HG02759 (cell line): ENCODE data around the gene BTBD6.

Experiments used
- ATAC-seq: cut with Tn5 transposase; IDR thresholded peaks from one replicate; pipeline ENCODE4 v1.9.1; 2021; ENCODE audit warnings: mild to moderate bottlenecking, moderate library complexity; ENCODE audit not compliant: unreplicated experiment

BTBD6 gene

DNA sequence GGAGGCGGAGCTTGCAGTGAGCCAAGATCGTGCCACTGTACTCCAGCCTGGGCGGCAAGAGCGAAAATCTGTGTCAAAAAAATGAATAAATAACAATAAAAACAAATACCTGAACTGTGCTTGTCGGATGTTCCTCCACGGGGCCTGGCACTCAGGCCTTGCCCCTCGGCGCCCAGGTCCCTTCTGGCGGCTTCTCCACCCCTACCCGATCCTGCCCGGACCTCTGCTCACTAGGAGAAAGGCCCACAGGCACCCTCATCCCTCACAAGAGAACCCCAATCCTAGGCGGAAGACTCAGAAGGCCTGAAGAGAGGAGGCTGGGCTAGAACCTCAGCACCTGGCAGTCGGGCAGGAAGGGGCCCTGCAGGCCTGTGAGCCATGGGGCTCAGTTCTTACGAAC lies 21.0 kb upstream of the BTBD6 start:
- ATAC-seq: no peak

DNA sequence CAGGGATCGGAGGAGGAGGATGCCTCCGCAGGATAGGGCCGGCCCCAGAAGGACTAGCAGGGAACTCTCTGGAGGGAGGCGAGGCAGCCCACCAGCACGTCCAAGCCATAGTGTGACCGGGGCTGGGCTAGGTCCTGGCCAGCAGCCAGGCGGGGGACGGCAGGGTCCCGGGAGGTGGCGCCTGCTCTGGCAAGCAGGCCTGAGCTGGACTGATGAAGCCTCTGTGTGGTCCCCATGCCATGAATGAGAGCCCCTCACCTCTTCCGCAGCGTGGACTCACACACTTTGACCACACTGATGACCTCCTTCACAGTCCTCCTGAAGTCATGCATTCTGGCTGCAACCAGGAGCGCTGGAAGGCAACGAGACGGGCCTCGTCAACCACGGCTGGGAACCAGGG lies 19.8 kb upstream of the BTBD6 start:
- ATAC-seq: no peak

DNA sequence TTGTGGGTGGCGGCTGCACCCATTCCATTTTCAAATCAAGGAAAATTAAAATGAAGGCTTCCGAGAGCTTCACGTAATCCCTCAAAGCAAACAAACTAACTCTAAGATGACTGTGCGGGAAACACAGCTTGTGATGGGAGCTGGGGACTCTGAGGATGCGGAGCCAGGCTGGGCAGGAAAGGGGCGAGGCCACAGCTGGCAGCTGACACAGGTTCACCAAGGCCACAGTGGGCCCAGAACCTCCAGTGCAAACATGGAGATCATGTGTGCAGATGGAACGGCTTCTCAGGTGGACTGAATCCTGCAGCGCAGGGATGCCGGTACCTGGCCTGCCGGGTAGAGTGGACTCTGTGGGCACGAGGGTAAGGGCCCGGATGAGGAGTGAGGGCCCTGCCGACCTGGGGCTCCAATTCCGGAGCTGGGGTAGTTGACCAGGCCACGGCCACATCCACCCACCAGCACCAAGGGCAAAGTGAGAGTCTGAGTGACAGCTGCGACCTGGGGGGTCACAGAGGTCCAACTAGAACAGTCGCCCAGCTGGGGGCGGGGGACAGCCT lies 19.2 kb upstream of the BTBD6 start:
- ATAC-seq: no peak

DNA sequence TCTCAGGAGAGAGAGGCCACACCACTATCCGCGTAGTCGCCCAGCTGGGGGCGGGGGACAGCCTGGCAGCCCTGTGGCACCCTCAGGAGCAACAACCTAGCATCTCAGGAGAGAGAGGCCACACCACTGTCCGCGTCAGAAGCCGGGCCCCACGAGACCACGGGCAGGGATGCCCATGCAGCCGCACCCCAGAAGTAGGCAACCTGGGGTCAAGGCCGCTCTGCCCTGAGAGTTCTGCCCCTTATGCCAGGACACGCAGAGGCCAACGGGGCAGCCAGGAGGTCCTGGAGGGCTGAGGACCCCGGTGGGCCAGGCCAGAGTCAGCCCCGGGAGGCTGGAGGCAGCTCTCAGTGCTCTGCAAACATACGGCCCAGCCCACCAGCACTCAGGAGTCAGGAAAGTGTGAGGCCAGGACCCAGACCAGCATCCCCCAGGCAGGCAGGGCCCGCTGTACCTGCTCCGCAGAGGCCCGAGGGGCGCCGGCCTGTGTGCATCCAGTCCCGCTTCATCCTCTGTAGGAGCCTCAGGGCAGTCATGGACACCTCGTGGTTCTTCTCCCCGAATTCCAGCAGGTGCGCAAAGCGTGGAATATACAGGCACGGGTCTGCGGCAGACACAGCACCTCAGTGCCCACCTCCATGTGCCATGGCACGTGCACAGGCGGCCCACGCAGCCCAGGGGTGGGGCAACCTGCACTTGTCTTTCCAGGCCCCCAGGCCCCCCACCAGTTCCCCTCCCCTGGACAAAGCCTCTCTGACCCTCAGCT lies 7.3 kb upstream of the BTBD6 start:
- no peak for ATAC-seq

DNA sequence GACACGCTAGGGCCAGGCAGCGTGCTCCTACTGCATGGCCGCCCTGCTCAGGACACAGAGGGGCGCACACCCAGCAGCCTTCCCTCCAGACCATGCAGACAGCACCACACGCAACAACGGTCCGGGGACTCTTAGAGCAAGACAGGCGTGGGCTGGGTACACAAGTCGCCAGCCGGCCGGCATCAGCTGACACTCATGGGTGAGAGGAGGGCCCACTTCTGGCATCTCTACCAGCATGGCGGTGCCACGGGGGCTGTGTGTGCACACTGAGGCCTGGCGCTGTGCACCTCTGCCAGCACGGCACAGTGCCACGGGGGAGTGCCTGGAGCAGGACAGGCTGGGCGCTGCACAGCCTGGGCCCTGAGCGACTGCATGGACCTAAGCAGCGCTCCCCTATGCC lies 6.7 kb upstream of the BTBD6 start:
- no peak for ATAC-seq

DNA sequence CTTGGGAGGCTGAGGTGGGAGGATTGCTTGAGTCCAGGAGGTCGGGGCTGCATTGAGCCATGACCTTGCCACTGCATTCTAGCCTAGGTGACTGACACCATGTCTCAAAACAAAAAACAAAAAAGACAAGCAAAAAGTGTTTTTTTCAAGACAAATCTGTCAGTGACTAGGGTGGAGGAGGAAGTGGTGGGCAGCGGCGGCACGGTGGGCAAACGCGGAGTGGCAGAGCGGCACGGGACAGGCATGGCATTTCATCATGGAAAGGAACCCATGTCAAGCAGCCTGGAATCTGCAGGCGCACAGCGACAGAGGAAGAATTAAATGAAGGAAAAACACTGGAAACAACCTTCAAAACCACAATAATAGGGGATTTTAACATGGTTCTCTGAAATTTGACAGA lies 4.0 kb upstream of the BTBD6 start:
- ATAC-seq: no peak

DNA sequence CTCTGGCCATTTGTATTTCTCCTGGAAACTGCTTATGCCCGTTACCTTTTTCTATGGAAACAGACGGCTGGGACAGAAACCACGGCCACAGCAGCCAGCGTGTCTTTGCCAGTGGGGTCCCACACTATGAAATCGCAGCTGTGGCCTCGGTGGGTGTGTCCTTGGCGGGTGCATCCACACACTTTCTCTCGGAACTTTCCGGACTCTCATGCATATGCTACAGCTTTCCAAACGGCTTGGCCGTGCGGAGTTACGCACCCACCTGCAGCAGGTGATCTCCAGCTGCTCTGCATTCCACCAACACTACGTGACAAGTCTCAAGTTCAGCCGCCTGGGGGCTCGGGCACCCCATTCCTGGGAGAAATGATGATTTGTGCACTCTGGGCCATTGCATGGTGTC lies 1.3 kb upstream of the BTBD6 start:
- ATAC-seq: no peak

DNA sequence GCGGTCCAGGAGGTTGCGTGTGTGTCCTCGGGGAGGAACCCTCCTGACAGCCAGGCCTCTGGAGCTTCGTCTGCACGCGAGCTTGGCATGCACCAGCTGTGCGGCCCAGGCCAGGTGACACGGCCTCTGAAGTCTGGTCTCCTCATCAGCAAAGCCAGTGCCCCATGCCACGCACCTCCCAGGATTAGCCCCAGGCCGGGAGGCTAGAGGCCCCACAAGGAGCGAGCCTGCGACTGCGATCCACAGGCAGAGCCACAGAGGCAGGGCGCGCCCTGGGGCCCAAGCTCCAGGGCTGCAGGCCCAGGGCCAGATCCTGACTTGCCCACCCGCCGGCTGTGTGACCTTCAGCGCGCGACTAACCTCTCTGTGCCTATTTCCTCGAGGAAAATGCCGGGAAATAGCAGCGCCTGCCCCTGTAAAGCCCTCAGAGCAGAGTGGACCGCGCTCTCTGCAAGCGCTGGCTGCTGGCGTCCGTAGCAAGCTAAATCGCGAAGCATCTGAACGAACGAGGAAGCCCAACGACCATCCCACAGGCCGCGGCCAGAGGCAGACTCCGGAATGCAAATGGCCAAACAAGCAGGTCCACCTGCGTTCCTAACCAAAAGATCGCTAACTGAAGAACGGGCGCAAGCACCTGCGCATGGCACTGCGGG lies 492 bp upstream of the BTBD6 start:
- ATAC-seq: no peak

DNA sequence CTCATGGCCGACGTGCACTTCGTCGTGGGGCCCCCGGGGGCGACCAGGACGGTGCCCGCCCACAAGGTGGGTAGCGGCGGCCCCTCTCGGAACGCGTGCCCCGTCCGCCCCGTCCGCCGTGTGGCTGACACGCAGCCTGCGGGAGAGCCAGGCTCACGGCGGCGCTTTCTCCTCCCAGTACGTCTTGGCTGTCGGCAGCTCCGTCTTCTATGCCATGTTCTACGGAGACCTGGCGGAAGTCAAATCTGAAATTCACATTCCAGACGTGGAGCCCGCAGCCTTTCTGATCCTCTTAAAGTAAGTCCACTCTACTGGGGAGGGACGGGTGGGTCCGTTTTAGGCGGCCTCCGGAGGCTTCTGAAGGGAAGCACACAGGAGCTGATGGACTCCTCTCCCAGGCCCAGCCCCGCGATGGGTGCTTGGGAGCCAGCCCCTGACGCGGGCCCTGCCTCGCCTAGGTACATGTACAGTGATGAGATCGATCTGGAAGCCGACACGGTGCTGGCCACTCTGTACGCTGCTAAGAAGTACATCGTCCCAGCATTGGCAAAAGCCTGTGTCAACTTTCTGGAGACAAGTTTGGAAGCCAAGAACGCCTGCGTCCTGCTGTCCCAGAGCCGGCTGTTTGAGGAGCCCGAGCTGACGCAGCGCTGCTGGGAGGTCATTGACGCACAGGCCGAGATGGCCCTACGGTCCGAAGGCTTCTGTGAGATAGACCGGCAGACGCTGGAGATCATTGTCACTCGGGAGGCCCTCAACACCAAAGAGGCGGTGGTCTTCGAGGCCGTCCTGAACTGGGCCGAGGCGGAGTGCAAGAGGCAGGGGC lies 1.1 kb downstream of the BTBD6 start:
- no peak for ATAC-seq

DNA sequence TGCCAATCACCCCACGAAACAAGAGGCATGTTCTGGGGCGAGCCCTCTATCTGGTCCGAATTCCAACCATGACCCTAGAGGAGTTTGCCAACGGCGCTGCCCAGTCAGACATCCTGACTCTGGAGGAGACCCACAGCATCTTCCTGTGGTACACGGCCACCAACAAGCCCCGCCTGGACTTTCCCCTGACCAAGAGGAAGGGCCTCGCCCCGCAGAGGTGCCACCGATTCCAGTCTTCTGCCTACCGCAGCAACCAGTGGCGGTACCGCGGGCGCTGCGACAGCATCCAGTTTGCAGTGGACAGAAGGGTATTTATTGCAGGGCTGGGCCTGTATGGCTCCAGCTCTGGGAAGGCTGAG lies 1.7 kb downstream of the BTBD6 start:
- ATAC-seq: no peak

DNA sequence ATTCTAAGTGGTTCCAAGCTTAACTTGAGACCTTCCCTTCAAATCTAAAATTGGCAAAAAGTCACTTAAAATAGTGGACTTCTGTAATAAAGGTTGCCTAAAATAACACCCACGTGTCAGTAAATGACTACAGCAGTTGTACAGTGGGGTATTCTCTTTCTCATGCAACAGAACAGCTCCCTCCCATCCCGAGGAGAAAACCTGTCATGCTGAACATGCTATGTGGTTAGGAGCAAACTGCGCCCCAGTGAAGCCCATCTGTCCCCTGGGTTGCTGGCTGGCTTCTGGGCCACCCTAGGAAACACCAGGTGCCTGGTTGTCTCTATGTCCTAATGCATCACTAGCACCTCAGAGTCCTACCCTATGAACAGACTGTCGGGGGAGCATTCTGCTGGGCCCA lies 2.7 kb downstream of the BTBD6 start:
- no peak for ATAC-seq

DNA sequence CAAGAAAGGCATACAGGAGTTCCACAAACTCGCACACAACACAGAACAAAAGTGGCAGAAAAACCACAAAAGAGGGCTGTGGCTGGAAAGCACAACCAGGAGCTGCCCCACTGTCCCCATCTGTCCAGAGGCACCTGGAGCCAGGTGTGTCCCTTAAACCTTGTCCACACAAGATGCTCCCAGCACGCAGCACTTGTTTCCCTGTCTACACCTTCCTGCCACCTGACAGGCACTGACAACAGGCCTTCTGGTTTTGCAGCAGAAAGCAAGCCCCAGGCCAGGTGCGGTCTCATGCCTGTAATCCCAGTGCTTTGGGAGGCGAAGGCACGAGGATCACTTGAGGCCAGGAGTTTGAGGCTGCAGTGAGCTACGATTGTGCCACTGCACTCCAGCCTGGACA lies 3.6 kb downstream of the BTBD6 start:
- no peak for ATAC-seq

DNA sequence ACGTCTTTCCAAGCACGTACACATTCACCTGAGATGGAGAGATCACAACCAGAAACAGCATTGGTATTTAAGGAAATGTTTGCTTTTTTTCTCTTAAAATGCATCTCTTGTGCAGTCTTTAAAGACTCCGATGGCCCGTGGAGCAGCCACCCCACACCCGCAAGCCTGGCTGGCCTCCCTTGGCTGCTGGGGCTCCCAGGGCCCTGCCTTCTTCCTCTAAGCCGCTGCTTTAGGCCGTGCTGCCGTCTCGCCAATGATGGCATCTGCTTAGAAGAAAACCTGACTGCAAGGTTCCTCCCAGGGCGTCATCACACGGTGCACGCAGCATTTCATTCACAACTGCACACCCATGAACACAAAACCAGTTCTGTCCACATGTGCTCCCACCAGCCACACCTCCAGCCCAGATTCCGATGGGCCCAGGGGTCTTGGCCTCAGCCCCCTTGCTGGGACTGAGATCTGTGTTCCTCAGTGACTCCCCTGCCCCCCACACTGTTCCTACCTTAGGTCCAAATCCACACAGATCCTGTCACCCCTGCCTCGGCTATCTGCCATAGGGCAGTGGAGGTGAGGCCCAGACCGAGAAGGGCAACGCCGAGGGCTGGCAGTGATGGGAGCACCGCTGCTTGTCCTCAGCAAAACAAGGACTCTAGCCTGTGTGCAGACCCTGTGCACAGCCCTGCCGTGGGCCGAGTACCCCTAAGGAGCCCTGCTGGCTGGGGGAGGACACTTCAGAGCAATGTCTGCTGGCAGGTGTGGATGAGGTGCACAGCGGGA lies 4.4 kb downstream of the BTBD6 start:
- no peak for ATAC-seq

DNA sequence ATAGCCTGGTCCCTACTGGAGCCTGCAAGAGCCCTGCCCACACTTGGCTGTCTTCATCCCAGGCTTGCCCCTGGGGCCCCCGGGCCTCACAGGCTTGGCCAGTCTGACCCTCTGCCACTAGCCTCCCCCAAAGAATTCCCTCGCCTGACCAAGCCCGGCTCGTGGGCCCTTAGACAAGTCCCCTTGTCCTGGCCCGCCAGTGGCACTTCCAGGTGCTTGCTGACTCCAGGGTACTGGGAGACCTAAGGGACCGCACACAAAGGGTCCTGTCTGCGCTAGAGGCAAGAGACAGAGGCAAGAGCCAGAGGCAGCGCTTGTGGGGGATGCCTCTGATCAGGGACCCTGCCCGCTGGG lies 5.0 kb downstream of the BTBD6 start:
- no peak for ATAC-seq

DNA sequence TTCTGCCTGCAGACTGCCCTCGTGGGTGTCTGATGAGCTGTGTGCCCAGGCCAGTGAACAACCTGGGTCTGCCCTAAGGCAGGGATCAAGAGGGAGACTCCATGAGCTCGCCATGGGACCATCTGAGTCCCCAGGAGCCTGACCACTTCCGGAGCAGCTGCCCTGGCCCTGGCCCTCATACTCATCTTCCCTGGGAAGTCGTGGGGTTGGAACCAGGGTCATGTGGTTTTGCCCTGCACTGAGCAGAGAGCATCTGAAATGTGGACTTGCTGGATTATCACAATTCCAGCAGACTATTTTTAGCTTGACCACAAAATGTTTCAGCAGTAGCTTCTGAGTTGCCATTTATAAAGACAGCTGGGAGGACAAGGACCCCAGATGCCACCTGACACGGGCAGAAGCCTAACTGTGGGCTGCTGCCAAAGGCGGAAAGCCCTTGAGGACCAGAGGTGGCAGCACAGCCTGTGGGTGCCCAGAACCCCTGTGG lies 6.7 kb downstream of the BTBD6 start:
- no peak for ATAC-seq

DNA sequence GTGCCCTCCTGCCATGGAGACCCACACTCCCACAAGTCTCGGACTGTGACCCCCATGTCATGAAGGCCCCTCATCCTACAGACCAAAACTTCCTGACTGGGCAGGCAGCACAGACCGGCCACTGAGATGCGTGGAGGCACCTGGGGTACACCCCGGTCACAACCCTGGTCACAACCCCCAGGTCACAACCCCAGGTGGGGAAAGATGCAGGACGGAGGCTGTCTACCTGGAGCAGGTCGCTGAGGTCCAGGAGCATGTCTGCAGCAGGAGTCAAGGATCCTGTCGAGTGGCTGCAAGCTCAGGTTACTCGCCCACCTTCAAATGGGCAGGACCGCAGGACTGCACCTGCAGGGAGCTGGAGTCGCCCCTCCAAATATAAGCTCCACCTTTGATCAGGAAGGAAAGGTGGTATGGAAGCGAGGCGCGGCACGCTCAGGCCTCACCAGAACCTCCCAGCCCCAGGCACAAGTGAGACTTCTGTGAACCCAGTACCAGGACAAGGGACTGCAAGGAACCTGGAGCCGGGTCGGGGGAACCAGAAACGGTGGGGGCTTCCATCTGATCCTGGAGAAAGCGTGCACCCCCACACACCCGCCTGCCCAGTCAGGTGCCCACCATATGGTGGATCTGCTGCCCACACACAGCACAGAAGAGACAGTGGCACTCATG lies 8.1 kb downstream of the BTBD6 start:
- ATAC-seq: no peak

DNA sequence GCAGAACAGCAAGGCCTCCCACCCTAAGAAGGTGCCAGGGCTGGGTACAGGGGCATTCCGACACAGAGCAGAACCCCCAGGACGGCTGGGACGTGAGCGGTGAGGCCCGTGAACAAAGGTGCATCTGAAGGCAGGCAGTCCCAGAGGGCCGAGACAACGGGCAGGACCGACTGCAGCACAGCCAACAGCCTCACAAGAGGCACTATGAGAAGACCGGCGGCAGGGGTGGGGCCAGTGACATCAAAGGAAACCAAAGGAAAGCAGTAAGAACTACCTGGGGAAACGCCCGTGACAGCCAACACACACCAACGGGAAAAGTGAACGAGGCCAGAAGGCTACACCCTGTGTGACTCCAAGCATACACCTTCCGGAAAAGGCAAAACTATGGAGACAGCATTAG lies 9.1 kb downstream of the BTBD6 start:
- no peak for ATAC-seq

DNA sequence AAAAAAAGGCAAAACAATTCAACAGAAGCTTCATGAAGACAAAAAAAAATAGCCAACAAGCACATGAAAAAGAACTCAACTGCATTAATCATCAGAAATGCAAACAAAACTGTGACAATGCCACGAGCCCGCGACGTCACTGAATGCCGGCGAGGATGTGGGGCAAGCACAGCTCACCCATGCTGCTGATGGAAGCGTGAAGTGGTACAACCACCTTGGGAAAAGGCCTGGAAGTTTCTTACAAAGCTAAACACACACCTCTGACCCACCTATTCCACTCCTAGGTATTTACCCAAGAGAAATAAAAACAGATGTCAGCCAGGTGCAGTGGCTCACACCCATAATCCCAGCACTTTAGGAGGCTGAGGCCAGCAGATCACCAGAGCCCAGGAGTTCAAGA lies 10.5 kb downstream of the BTBD6 start:
- no peak for ATAC-seq

DNA sequence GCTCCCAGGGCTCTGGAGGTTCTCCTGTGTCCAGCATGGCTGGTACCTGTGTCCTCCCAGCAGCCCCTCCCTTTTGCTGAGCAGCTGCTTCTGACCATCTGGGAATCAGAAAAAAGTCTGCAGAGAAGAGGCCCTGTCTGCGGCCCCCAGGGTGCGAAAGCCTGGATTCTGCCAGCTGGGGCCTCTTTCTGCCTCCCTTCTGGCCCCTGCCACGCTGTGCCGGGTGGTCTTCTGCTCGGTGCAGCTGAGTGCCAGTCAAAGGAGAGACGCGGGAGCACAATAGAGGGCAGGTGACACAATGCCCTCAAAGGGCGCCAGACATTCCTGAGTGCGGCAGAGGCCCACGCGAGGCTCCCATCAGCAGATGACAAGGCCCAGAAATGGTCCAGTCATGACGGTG lies 12.6 kb downstream of the BTBD6 start:
- no peak for ATAC-seq

DNA sequence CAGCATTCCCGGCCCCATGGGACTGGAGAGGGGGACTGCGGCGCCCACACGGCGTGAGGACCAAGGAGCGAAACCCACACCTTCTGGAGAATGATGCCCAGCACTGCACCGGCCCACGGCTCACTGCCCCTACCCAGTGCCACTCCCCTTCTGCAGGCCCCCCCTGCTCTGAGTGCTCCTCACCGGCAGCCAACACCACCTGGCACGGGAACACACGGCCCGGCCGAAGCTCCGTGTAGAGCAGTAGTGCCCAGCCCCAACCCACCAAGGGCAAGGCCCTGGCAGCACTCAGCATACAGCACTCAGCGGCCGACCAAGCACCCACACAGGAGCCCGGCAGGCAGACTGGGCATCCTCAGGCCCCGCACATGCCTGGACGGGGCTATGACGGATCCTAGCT lies 13.4 kb downstream of the BTBD6 start:
- ATAC-seq: no peak
